SH-SY5Y (cell line): ENCODE data around the gene MAN2A1.

Source experiments
- GATA2 ChIP-seq: IDR thresholded peaks from 2 replicates; pipeline ENCODE4 v1.6.1; 2011; ENCODE audit warnings: mild to moderate bottlenecking, low read depth, low read length
- GATA3 ChIP-seq: IDR thresholded peaks from 2 replicates; pipeline ENCODE4 v1.6.1; 2011; ENCODE audit warnings: low read depth, mild to moderate bottlenecking, low read length, moderate library complexity

MAN2A1 gene

DNA sequence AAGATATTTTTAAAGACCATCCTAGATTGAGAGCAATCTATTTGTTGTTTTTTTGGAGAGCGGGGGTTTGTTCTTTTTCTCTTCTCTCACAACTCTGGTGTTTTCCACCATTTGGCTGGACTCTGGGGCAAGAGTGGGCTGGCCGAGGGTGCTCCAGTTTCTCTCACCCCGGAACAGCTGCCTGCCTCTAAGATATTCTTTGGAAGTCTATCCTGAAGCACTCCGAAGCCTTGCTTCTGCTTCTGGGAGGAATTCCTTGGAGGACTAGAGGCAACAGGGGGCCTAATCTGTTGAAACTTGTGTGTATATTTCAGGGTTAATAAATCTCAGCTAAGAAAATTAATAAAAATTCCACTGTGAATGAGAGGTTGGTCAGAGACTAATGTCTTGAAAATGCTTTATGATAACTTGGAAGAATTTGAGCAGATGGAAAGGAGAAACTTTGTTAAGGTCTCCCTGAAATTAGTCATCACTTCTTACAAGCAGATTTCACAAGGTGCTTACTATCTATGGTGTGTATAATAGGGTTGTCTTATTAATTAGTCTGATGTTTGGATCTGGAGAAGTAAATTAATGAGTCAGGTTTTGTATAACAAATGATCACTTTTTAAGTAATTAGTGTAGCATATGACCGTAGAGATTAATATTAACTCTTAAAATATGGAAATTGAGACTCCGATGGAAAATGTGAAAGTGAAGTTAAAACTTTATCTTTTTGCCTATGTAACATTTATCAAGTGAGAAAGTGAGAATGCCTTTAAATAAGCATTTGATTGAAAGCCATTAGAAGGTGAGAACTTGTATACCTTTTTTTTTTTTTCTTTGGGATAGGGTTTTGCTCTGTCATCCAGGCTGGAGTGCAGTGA is 4.0 kb downstream of the MAN2A1 start:
- TF ChIP-seq GATA3 (no peak), GATA2 (no peak)

- TF ChIP-seq GATA3 (no peak), GATA2 (no peak)
Observed at GRCh38 chr5:109694451-109694891, 4.7 kb downstream of the MAN2A1 start.

DNA sequence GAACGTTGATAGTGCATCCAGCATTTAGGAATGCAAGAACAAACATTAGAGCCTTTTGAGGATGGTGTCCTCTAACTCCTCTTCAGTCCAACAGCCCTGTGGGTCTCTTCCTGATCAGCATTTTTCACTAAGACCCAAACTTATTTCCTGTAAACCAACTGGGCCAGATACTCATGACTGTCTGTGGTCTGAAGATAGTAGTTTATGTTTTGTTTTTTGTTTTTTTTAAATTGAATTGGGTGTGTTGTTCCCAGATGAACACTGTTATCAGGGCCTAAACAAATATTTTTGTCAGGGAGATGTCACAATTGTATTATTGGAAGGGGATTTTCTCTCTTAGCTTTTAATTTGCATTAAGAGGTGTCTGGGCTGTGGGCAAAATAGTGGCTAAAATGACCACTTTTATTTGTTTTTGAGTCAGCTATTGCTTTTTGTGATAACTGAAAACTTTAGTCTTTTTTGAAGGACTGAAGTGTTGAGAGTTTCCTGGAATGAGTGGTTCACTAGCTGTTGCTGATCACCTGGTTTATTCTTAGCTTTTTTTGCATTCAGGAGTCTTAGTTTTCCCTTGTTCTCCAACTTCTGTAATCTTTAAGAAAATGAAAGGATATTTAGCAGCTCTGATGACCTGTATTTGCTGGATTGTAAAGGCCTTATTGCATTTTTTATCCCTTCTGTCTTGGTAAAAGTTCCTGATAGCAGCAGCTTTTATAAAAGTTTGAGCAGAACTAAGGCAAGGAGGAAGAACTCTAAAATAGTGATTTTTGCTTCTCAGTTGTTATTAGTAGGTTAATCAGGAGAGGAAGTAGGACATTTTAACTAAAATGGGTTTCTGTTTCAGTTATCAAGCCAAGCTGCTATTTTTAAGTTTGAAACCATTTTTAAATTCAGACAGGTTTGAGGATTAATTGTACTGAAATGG is 5.5 kb downstream of the MAN2A1 start:
- TF ChIP-seq GATA2 (no peak), GATA3 (no peak)

DNA sequence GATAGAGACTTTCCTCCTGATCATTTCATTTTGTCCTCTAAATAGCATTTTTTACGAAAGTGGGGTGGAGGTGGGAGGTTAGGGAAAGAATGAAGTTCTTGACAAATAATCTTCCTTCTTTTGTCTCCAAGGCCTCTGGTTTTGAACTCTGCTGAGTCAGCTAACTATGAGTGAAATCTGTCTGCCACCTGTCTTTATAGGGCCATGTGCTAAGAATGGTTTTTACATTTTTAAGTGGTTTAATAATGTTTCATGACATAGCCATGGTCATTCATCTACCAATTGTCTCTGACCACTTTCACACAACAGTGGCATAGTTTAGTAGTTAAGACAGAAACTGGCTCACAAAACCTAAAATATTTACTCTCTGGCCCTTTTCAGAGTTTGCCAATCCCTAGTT is 7.6 kb downstream of the MAN2A1 start:
- TF ChIP-seq GATA2 (no peak), GATA3 (no peak)

DNA sequence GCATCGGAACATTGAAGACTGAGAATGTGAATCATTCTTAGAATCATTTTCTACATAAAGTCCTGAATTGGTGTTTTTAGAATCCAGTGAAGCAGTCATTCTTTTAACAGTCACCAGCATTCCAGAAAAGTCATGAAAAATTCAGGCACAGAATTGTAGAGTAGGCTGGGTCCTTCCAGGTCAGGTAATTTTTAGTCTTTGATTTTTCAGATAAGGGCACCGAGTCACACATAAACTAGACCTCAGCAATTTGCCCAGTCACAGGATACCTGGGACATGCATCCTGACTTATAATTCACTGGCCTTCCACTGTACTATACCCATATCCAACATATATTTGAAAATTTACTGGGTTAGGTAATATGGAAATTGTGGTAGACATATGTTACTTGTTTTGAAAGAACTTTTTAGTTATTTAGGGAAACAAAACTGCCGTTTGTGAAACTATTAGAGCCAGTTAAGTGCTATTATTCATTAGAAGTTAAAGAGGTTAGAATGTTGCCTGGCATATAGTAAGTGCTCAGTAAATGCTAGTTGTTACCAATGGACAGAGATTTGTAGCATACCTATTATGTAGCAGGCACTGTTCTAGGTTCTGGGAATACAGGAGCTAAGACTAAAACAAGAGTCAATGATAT is 10.9 kb downstream of the MAN2A1 start:
- TF ChIP-seq GATA2: no peak

DNA sequence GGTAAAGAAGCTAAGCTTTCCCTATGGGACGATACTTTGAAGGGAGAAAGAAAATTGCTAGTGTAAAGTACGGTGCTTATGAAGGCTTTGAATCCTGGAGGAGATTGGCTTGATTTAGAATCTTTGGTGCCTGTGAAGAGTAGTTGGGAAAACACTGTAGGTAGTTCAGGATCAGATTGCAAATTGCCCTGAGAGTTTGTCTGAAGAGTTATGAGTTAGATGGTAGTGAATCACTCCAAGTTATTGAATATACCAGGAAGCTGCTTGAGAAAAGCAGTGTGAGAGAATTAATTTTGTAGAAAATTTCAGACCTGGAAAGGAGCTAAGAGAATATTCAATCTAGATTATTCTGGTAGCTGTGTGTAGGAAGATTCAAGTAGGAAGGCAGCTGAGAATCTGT is 11.5 kb downstream of the MAN2A1 start:
- no peak for TF ChIP-seq GATA3
- TF ChIP-seq GATA2: no peak

DNA sequence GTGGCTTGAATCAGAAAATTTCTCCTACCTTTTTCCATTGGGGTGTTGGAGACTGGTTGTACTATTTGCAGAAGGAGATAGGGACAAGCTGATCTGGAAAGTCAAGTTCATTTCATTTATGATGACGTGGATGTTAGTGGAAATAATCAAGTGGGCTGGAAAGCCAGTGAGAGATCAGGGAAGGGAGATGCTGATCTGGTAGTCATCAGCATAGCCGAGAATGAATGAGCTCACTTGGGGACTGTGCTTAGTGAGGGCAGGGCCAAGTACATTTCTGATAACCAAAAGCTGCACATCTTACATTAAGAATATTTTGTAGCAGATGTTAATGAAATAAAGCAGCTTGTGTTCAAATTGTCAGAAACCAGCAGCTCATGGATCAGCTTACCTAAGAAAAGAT is 12.1 kb downstream of the MAN2A1 start:
- TF ChIP-seq GATA3 (no peak), GATA2 (no peak)

GRCh38 chr5:109703166-109703565 is 13.4 kb downstream of the MAN2A1 start:
- TF ChIP-seq GATA2 (no peak), GATA3 (no peak)

GRCh38 chr5:109703829-109704228 is 14.1 kb downstream of the MAN2A1 start:
- TF ChIP-seq GATA3 (no peak), GATA2 (no peak)

GRCh38 chr5:109704282-109704952 is 14.7 kb downstream of the MAN2A1 start:
- TF ChIP-seq GATA2 (no peak), GATA3 (no peak)

DNA sequence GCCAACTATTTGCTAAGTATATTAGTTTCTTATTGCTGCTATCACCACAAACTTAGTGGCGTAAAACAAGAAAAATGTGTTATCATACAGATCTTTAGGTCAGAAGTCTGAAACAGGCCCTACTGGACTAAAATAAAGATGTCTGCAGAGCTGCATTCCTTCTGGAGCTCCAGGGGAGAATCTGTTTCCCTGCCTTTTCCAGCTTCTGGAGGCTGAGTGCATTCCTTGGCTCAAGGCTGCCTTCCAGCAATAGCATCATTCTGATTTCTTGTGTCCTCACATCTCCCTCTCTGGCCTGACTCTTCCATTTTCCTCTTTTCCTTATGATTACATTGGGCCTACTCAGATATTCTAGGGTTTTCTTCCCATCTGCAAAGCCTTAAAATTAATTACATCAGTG is 15.9 kb downstream of the MAN2A1 start:
- TF ChIP-seq GATA3: no peak
- no peak for TF ChIP-seq GATA2

DNA sequence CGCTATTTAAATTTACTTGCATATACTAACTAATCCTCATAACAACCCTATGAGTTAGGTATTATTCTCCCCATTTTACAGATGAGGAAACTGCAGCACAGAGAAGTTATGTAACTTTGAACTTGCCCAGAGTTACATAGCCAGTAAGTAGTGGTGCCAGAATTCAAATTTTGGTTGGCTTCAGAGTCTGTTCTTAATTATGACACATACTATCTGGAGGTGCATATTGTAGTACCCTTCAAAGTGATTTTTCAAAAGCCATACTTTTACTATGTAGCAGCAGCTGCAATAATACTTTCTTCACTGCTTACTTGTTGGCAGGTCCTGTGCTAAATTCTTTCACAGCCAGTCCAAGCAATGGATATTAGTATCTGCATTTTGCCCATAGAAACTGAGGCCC is 16.4 kb downstream of the MAN2A1 start:
- TF ChIP-seq GATA2: no peak
- TF ChIP-seq GATA3: no peak

GRCh38 chr5:109707531-109707930 is 17.8 kb downstream of the MAN2A1 start:
- TF ChIP-seq GATA3 (no peak), GATA2 (no peak)

DNA sequence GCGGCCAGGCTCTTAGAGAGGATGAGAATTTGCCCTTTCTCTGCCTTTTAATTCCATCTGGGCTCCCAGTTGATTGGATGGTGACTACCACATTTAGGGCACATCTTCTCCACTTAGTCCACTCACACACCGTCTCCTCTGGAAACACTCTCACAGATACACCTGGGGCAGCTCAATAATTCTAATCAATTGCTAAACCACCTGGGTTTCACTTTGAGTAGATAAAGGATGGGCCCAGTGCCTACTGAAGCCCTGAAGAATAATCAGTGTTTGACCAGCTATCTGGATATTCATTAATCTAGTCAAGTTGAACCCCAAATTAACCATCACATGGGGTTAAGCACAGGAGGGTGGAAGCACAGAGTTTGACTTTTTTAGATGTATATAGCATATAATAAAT is 19.1 kb downstream of the MAN2A1 start:
- TF ChIP-seq GATA2 (no peak), GATA3 (no peak)
